ENCODE measurements around the gene OR10H4. TPM values are rescaled to one million over a fixed set of nuclear protein-coding genes. Genes with fewer than 3 reads are reported as not detected.

Gene OR10H4
- total and polyA plus RNA-seq, 2 of the 13 experiments (the other 11 are each of a cell fraction or from before 2014, with no cell fraction given) = not detected

- TF ChIP-seq ZNF503 (CRISPR knock-in tag; IDR thresholded peaks at IDR 0.05) = no peak
- 0 out of 2 replicates have a peak, but pooled peaks have one; percentile 18 for TF ChIP-seq ZKSCAN5 (CRISPR knock-in tag; IDR thresholded peaks at IDR 0.05)
- no peak for TF ChIP-seq TAF15 (IDR thresholded peaks at IDR 0.05; ENCODE audit: low read depth, low read length, poor library complexity, severe bottlenecking)
- no peak for TF ChIP-seq ZNF138 (CRISPR knock-in tag; IDR thresholded peaks at IDR 0.05; ENCODE audit: low read depth)
- TF ChIP-seq ZNF816 (CRISPR knock-in tag; IDR thresholded peaks at IDR 0.05; ENCODE audit: borderline replicate concordance) = no peak
- no peak for TF ChIP-seq JUN (CRISPR knock-in tag; IDR thresholded peaks at IDR 0.05)
- TF ChIP-seq ZFY (CRISPR knock-in tag; IDR thresholded peaks at IDR 0.05) = peak; percentile 74
- no peak for TF ChIP-seq AHR (CRISPR knock-in tag; IDR thresholded peaks at IDR 0.05)
- no peak; the same call in 1 of the 2 replicates for TF ChIP-seq ZNF788 (CRISPR knock-in tag; IDR thresholded peaks at IDR 0.05; ENCODE audit: borderline replicate concordance)
- TF ChIP-seq ZNF101 (CRISPR knock-in tag; IDR thresholded peaks at IDR 0.05; ENCODE audit: borderline replicate concordance, low read depth) = no peak
- TF ChIP-seq ZNF670 (CRISPR knock-in tag; IDR thresholded peaks at IDR 0.05; ENCODE audit: borderline replicate concordance) = no peak
- peak; percentile 20; the same call in 1 of the 2 replicates for TF ChIP-seq DR1 (CRISPR knock-in tag; IDR thresholded peaks at IDR 0.05)
- TF ChIP-seq GATA4 (IDR thresholded peaks at IDR 0.05; ENCODE audit: borderline replicate concordance, low read depth) = no peak; the same call in 1 of the 2 replicates
- no peak for TF ChIP-seq WIZ (CRISPR knock-in tag; IDR thresholded peaks at IDR 0.05)
- TF ChIP-seq ZNF496 (CRISPR knock-in tag; IDR thresholded peaks at IDR 0.05; ENCODE audit: insufficient replicate concordance) = no peak
- TF ChIP-seq, protein P1, sequence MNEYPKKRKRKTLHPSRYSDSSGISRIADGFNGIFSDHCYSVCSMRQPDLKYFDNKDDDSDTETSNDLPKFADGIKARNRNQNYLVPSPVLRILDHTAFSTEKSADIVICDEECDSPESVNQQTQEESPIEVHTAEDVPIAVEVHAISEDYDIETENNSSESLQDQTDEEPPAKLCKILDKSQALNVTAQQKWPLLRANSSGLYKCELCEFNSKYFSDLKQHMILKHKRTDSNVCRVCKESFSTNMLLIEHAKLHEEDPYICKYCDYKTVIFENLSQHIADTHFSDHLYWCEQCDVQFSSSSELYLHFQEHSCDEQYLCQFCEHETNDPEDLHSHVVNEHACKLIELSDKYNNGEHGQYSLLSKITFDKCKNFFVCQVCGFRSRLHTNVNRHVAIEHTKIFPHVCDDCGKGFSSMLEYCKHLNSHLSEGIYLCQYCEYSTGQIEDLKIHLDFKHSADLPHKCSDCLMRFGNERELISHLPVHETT (CRISPR knock-in tag; conservative IDR thresholded peaks at IDR 0.05) = no peak
- no peak for TF ChIP-seq BRCA1 (CRISPR knock-in tag; IDR thresholded peaks at IDR 0.05)
- TF ChIP-seq GLI4 (CRISPR knock-in tag; IDR thresholded peaks at IDR 0.05; ENCODE audit: borderline replicate concordance) = no peak
- no peak for TF ChIP-seq U2AF1 (optimal IDR thresholded peaks at IDR 0.05; ENCODE audit: low read depth, low read length)
- TF ChIP-seq SATB2 (CRISPR knock-in tag; IDR thresholded peaks at IDR 0.05) = no peak
- TF ChIP-seq CCDC6 (CRISPR knock-in tag; IDR thresholded peaks at IDR 0.05) = no peak
- TF ChIP-seq, protein P2, sequence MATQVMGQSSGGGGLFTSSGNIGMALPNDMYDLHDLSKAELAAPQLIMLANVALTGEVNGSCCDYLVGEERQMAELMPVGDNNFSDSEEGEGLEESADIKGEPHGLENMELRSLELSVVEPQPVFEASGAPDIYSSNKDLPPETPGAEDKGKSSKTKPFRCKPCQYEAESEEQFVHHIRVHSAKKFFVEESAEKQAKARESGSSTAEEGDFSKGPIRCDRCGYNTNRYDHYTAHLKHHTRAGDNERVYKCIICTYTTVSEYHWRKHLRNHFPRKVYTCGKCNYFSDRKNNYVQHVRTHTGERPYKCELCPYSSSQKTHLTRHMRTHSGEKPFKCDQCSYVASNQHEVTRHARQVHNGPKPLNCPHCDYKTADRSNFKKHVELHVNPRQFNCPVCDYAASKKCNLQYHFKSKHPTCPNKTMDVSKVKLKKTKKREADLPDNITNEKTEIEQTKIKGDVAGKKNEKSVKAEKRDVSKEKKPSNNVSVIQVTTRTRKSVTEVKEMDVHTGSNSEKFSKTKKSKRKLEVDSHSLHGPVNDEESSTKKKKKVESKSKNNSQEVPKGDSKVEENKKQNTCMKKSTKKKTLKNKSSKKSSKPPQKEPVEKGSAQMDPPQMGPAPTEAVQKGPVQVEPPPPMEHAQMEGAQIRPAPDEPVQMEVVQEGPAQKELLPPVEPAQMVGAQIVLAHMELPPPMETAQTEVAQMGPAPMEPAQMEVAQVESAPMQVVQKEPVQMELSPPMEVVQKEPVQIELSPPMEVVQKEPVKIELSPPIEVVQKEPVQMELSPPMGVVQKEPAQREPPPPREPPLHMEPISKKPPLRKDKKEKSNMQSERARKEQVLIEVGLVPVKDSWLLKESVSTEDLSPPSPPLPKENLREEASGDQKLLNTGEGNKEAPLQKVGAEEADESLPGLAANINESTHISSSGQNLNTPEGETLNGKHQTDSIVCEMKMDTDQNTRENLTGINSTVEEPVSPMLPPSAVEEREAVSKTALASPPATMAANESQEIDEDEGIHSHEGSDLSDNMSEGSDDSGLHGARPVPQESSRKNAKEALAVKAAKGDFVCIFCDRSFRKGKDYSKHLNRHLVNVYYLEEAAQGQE (IDR thresholded peaks at IDR 0.05; ENCODE audit: borderline replicate concordance in 1 of 2, low read depth in 1 of 2, low read length in 2 of 2) = no peak
- no peak for TF ChIP-seq HIVEP1 (CRISPR knock-in tag; IDR thresholded peaks at IDR 0.05)
Measured at GRCh38 chr19:15934332-15935078, 14.3 kb upstream of the OR10H4 start, which contains the start of gene CYP4F11 (continued).

Measured in HepG2 (cell line).